CD4-positive, alpha-beta T cell treated with Interleukin-21 for 1 hour (primary cell): ENCODE measurements around the gene TENM4.

Experiments used
- DNase-seq: peaks from one replicate; pipeline ENCODE4 v3.0.0-alpha.2; 2020

Gene TENM4

DNA sequence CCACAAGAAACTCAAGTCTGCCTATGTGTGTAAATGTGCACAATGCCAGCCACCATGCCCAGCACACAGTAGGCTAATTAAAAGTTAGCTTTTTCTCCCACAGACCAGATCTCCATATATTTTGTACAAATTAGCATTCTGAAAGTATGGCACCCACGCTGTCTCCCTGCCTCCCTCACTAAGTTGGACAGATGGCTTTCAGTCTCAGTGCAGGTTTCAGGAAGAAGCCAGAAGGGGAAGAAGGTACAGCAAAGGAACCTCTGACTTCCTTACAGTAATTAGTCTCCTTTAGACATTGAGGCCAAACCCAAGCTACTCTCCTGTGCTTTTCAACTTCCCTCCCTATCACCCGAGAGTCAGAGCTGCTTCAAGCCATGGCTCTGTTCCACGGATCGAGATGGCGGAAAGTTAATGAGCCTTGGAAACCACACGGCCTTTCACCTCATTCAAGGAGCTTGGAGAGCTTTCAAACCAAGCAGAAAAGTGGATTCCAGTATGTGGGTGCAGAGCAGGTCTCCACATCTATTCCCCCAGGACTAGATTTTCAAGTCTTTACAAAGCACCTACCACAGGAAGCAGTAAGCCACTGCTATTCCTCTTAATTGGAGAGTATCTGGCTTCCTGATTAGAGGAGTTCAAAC, 645.1 kb downstream of the TENM4 start:
- no peak for DNase-seq

DNA sequence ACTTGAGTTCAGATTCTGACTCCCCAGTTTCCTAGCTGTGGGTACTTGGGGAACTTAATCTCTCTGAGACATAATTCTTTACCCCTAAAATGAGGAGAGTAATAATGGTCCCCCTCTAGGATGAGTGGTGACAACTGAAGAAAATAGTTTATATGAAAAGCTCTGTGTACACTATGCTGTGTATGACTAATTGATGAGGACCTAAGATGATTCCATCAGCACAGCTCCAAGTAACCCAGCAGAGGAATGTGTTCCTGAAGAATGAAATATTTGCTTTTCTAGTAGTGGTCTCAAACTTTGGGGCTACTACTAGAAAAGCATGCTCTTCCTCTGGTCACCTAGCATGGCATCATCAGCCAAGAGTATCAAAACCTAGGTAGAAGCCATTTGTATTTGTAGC, 648.9 kb downstream of the TENM4 start:
- DNase-seq = no peak

DNA sequence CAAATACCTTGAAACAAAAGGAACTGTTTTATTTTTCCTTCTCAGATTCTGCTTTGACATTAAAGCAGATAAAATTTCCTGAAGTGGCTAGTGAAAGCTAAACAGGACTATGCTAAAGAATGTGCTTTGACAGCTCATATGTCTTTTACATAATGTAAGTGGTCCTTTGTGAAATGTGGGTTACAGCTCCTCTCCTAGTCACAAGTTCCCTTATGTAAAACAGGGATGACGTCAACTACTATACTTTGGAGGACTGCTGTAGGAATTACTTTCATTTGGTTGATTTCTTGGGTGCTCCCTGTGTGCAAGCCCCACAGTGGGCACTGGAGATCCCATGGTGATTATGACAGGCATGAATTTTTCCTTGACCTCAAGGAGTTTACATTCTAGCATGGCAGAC, 649.6 kb downstream of the TENM4 start:
- DNase-seq = no peak

DNA sequence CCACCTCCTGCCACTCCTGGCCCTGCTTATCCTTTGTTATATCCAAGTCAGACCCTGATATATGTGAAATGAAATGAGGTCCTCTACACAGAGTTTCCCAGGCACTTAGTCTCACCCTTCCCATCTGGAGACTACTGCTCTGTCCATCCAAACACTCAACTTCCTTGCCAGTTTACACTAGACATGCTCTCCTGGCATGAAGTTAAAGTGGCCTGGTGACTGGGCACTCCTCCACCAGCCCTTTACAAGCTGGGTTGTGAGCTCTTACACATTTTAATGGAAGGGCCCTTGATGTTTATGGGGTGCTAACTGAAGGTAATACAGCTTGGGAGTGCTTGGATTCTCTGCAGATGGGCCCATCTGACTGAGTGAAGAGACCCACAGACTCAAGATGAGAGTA, 650.0 kb downstream of the TENM4 start:
- DNase-seq = no peak

DNA sequence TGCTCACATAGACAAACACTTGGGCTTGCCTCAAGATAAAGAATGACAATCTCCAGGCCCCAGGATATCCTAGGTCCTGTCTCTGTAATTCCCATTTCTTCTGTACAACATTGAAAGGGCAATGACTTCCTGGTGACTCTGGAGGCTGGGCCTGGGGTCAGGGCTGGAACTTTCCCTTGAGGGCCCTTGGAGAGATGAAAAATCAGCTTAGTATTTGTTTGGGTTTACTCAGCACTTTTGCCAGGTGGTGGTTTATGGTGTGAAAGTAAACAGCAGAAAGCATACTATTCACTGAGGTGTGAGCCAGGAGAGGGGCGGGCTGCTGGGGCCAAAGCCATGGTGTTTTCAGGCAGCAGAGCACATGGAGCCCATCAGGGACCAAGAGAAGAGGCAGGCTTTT, 651.5 kb downstream of the TENM4 start:
- DNase-seq = no peak

DNA sequence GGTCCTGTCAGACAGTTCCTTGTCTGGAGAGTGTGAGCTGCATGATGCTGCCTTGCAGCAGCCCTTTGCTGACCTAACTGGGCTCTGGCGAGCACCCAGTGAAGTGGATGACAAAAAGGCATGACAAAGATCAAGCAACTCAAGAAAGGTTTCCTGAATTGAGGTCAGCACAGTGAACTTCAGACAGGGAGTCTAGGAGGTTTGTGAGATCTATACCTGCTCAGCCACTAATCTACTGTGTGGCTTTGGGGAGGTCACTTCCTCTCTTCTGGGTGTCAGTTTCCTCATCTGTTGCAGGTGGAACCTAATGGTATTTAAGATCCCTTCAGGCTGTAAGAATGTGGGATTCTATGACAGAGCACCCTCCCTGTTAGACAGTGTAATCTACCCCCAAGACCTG, 652.3 kb downstream of the TENM4 start:
- DNase-seq = no peak

DNA sequence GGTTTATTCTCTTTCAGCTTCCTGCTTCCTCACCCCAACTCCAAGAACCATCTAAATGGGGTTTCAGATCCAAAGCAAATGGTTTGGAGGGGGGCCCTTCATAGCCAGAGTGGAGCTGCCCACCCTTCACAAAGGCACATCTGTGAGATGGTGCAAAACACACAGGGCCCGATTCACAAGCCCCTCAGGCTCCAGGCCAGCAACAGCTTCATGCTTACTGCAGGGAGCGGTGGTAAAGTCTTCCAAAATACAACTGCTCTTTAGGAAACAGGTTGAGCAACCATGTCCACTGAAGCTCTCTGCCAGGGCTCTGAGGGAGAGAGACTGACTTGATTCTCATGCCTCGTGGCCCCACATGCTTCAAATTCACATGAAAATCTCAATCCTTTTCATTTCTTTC, 653.1 kb downstream of the TENM4 start:
- DNase-seq = no peak

DNA sequence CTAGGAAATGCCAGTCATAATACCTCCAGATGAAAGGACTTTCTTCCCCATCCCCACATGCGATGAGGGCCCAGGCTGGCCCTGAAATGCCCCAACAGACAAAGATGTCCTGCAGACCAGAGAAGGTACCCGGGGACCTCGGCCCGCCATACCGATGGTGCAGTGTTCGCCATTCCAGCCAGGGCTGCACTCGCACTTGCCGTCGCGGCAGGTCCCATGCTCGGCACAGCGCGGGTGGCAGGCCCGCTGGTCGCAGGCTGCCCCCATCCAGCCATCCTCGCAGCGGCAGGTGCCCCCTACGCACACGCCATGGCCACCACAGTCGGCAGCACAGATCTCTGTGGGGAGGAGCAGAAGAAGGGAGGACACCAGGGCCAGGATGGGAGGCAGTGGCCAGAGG, 654.1 kb downstream of the TENM4 start:
- no peak for DNase-seq

DNA sequence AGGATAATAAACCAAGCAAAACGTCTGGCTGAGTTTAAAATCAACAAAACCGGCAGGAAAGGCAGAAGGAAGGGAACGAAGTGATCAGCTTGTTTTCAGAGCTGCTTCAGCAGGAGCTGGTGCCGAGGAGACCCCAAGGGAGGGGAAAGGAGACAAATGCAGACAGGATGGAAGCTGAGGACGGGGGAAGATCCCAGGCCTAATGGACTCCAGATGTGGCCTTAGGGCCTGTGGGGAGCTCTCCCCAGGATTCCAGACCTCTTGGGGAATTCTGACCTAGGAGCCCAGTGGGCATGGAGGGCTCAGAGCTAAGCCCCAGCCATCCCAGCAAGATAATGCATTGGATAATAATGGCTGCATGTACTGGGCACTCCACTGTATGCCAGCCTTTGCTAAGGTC, 654.7 kb downstream of the TENM4 start:
- no peak for DNase-seq

DNA sequence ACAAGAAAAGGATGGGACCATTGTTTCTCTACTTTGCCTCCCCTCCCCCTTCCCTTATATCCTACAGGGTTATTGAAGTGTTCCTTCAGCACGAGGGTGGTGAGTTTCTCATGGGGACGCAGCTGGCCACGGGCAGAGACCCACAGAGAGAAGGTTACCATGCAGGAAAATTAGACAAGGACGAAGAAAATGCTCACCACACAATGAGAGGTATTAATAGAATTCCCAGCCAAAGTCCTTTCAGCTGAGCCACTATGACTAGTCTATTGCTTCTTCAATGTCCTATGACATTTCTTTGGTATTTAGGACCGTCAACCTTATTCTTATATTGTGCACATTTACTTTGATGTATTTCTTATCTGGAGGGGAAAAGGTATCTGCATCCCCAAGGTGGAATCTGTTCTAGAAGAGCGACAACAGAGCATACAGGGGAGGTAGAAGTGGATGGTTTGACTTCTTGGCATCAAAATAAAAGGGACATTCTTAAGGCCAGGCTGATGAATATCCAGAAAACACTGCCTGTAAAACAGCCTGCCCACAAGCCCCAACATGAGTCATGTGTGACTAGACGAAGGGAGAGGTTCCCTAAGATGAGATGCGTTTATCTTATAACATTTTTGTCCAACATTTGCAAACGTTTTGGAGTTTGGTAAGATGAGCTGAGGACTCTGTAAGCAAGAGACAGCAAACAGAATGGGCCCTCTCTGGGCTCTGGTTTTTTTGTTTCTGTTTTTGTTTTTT, 656.3 kb downstream of the TENM4 start:
- DNase-seq = no peak

DNA sequence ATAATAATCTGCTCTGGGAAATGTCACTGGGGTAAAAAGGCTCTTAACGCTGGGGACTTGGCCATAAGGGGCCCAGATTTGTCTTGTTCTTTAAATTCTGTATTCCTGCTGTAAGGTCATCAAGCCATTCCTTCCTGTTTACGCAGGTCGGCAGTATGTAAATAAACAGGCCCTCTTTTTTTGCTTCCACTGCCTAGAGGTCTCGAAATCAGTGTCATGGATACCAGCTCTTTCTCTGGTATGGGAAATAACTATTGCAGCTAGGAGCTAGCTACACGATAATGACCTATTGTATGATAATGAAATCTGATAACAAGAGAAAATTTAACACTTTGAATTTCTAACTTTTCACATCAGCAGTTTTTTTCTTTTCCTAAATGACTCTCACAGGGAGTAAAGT, 657.0 kb downstream of the TENM4 start:
- DNase-seq = no peak

DNA sequence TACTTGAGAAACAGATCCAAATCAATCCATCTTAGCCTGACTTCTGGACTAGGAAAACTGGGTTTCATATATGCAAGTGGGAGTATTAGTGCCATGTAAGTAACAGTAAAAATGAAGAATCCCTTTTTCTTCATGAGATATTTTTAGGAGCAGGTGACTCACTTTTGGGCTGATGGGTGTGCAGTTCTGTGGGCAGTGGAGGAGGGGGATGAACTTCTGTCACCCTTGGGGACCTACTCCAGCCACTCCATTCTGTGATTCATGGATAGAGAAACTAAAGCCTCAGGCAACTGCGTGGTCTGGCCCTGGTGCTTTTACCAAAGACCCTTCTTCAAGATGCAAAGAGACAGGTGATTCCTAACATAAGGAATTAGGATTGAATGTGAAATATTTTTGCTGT, 657.5 kb downstream of the TENM4 start:
- no peak for DNase-seq

DNA sequence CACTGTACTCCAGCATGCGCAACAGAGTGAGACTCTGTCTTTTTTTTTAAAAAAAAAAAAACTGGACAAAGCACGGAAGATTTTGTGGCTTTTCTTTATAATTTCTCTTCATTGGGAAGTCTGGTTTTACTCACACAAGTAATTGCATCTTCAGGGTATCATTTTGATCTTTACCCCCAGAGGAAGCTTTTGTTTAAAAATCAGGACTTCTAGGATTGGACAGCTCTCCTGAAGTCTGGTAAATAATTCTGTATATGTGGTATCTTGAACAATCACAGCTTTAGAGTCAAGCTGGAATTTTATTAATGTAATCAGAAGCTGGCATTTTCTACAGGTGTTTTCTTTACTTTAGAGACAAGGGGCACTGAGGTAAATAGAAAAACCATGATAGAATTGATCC, 658.1 kb downstream of the TENM4 start:
- no peak for DNase-seq

DNA sequence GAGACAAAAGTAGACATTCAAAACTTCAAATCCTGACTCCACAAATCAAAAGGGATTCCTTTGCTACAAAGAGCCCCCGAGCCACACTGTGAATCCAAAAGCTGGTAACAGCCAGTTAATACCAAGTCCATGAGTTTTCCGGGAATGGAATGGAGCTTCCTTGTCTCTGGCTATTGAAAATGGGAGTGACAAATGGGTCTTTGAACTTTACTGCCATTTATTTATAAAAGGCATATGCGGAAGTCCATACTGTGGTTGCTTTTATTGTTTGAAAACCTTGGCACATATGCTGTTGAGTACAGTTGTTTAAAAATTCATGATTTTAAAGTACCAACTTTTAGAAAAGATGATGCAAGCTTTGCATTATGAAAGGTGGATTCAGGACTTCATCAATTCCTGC, 659.9 kb downstream of the TENM4 start:
- no peak for DNase-seq

DNA sequence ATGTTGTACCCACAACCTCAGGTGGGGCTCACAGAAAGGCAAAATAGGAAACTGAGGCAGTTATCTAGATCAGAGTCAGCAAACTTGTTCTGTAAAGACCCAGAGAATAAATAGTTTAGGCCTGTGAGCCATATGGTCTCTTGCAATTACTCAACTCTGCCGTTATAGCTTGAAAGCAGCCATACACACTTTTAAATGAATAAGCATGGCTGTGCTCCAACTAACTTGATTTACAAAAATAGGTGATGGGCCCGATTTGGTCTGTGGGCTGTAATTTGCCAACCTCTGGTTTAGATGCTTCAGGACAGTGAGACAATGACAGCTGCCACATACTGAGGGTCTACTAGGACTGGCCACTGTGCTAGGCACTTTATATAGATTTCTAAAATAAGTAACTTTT, 667.3 kb downstream of the TENM4 start:
- no peak for DNase-seq

DNA sequence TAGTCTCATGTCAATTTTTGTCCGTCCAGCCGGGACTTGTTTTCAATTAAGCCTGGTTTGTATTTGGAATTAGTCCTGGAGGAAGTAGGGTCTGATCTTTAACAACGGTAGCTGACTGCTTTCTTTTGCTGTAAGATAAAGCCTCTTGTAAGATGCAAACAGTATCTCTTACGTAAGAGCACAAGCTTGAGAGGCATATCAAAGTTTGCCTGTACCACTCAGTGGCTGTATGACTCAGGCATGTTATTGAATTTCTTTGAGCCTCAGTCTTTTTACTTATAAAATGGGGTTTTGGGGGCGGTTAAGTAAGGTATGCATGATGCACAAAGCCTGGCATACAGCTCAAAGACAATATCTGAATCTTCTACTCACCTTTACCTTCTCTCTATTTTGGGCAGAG, 667.8 kb downstream of the TENM4 start:
- no peak for DNase-seq

DNA sequence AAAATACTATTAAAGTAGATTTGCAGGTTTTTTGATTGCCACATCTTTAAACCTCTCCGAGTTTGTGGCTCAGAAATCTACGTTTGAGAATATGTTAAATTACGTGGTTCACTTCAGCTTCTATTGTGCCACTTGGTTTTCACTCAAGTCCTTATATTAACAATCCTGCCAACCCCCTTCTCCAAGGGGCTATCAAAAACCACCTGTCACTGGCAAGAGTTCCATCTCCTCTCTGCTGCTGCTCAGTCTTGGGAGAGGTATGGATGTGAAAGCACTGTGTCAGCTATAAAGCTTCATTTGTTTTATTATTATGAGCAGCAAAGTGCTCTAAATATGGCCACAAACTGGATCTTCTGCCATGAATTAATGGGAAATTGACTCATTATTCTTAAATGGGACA, 668.6 kb downstream of the TENM4 start:
- no peak for DNase-seq

DNA sequence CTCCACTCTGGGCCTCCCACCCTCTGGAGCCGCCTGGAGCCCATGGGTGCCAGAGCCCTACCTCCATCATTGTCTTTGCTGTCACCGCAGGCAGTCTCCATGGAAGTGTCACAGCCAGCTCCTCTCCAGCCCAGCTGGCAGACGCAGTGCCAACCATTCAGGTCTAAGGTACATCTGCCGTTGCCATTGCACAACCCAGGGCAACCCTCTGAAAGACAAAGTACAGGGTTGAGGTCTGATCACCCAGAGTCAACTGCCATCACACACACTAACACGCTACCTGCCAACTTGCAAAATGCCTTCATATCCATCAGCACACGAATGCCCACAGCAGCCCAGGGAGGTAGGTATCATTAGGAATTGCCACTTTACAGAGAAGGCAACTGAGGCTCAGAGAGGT, 669.9 kb downstream of the TENM4 start:
- no peak for DNase-seq

DNA sequence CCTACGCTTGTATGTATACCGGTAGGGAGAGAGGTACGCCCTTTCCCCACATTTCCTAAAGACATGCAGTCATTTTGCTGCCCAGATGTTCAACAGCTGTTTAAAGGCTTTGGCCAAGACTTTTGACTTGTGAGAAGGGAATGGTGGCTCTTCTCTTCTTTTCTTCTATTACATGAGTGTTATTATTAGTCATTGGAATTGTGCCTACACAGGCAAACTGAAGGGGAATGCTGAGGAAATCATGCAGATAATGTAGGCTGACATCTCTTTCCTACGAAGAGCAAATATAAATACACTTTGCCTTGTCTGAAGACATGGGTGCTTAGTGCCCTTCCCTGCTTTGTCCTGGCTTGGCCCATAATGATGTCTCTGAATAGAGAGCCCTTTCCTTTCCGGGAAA, 671.9 kb downstream of the TENM4 start:
- no peak for DNase-seq

DNA sequence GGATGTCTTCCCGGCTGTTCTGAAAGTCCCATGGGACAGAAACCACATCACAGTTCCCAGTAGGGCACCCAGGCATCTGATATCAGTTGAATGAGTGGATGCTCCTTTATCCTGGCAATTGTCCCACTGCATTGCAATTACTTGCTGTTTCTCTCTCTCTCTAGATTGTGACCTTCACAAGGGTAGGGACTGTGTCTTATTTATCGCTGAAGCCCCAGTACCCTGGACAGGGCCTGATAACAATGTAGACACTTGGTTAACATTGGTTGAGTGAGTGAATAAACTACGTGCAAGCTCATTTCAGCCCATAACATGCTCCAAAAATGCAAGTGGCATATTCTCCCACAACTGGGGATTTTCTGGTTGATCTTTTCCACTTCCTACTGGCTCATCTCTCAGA, 672.5 kb downstream of the TENM4 start:
- no peak for DNase-seq

DNA sequence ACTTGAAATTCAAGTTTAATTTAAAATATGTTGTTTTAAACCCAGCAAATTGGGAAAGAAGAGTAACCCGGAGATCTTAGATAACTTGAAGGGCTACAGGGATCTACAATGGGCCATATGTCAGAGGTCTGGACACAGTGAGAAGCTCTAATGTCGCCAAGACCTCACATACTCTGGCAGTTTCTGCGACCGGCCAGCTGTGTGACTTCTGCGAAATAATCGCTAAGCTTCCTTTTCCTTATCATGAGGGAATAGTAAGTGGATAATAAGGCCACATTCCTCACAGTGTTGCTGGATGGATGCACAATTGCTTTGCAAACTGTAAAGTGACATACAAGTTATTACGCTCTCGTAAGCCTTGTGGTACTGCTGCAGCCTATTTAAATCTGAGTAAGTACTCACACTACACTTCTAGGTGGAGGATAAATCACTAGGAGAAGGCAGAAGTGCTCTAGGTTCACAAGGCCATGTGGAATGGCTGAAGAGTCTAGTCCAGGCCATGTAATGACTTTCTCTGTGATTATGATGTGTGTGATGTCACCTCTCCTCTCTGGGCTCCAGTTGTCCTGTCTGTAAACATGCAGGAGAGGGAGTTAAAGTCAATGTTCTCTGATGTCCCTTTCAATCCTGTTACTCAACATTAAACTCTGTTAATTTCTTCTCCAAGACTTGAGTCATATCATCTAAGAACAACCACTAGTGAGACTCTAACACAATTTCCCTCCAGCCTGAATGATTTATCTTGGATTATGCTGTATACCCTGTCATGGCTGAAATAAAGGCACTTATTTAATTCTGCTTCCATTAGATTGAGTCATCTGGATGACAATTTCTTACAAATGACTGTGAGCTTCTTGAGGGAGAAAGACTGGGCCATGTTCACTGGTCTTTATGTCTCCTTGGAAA, 673.5 kb downstream of the TENM4 start:
- DNase-seq = no peak

DNA sequence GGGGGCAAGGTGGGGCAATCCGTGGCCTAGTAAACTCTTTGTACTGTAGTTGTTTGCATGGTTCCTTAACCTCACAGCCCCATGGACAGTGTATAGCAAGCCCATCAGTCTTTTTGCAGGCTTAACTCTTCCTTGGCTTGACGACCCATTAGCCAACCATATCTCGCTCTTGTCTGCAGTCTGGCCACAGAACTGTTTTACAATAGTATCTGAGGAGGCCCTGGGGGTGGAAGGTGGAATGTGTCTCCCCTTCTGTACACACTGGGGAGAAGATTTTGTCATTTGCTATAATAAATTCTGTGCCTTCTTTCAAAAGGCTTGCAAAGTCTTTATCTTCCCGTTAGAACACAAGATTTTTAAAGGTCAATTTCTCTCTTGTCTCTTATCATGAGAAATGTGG, 675.9 kb downstream of the TENM4 start:
- DNase-seq = no peak

DNA sequence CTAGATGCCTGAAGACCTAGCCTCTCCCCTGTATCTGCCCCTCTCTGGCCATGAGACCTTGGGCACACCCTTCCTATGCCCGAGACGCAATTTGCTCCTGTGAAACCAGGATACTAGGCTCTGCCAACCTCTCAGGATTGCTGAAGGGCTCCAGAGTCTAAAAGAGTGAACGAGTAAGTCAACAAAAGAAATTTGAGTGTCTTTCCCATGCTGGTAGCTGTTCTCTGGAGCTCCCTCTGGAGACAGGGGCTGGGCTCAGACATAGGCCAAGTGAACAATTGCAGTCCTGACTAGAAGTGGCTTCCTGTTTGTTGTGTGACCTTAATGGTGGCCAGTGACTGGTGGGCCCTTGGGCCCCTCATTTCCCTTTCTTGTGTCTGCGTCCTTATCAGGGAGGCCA, 677.2 kb downstream of the TENM4 start:
- DNase-seq = no peak

DNA sequence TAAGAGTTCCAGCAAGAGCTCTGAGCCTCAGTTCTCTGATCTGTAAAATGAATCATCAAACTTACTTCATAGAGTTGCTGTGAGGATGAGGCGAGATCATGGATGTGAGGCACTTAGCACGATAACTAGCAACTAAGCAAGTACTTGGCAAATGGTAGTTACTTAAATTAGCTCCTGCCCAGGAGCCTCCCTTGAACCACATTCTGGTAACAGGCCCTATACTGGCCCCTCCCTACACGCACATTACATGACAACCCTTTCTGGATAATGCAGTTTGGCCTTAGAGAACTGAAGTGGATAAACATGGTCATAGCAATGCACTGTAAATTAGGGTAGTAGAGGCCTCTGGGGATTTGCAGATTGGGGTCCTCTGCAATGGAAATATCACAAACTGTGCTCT, 678.7 kb downstream of the TENM4 start:
- DNase-seq = no peak
